DOHH2 (cell line): ENCODE measurements around the gene COL4A2.

Experiments used
- H3F3A ChIP-seq: fragments of 200-600 bp; sonication (generic), shearing (Covaris generic); 2 replicates; pipeline ENCODE4 v1.6.0; 2016; ENCODE audit warnings: antibody characterized with exemption, mild to moderate bottlenecking; ENCODE audit not compliant: control insufficient read depth, insufficient read depth
- H3K27ac ChIP-seq: fragments of 200-600 bp; sonication (generic); 2 replicates; pipeline ENCODE4 v1.5.1; 2014; ENCODE audit warnings: low read depth, mild to moderate bottlenecking, low read length, moderate library complexity
- H3K27me3 ChIP-seq: fragments of 200-600 bp; sonication (generic); 2 replicates; pipeline ENCODE4 v1.6.1; 2014; ENCODE audit warnings: mild to moderate bottlenecking, low read length, mixed read lengths; ENCODE audit not compliant: control insufficient read depth
- H3K36me3 ChIP-seq: fragments of 200-600 bp; sonication (generic); 2 replicates; pipeline ENCODE4 v1.6.1; 2014; ENCODE audit warnings: mild to moderate bottlenecking, low read length, moderate library complexity, mixed read lengths; ENCODE audit not compliant: control insufficient read depth
- H3K4me1 ChIP-seq: fragments of 200-600 bp; sonication (generic); 2 replicates; pipeline ENCODE4 v1.6.1; 2014; ENCODE audit warnings: mild to moderate bottlenecking, low read length, mixed read lengths; ENCODE audit not compliant: control insufficient read depth
- H3K4me2 ChIP-seq: fragments of 200-600 bp; sonication (generic); 2 replicates; pipeline ENCODE4 v1.6.0; 2014; ENCODE audit warnings: mild to moderate bottlenecking, low read length, moderate library complexity
- H3K4me3 ChIP-seq: fragments of 200-600 bp; sonication (generic); 2 replicates; pipeline ENCODE4 v1.5.1; 2014; ENCODE audit warnings: mild to moderate bottlenecking, low read length, mixed read lengths
- H3K79me2 ChIP-seq: fragments of 200-600 bp; sonication (generic); 2 replicates; pipeline ENCODE4 v1.6.1; 2014; ENCODE audit warnings: mild to moderate bottlenecking, low read length, mixed read lengths; ENCODE audit not compliant: control insufficient read depth
- H3K9me2 ChIP-seq: fragments of 200-600 bp; sonication (generic); replicated peaks from 2 replicates; pipeline ENCODE4 v1.6.1; 2014; ENCODE audit warnings: mild to moderate bottlenecking, low read length, mixed read lengths; ENCODE audit not compliant: control insufficient read depth
- H3K9me3 ChIP-seq: fragments of 200-600 bp; sonication (generic); 2 replicates; pipeline ENCODE4 v1.6.1; 2014; ENCODE audit warnings: antibody characterized with exemption, low read length, mixed read lengths; ENCODE audit not compliant: control insufficient read depth, insufficient read depth
- H4K20me1 ChIP-seq: fragments of 200-600 bp; sonication (generic); 2 replicates; pipeline ENCODE4 v1.6.0; 2014; ENCODE audit warnings: low read depth, mild to moderate bottlenecking, antibody characterized with exemption, low read length, moderate library complexity; ENCODE audit not compliant: control insufficient read depth, insufficient read depth
- EZH2phosphoT487 ChIP-seq: fragments of 200-600 bp; sonication (generic); IDR thresholded peaks from 2 replicates; pipeline ENCODE4 v1.6.1; 2017; ENCODE audit warnings: borderline replicate concordance, mild to moderate bottlenecking, antibody characterized with exemption, low read length, moderate library complexity, mixed read lengths
- TF ChIP-seq, protein P1 (sequence below): fragments of 200-600 bp; sonication (generic); IDR thresholded peaks from one replicate; pipeline ENCODE4 v1.5.1; 2014; ENCODE audit warnings: antibody characterized with exemption, mild to moderate bottlenecking, low read depth, low read length; ENCODE audit not compliant: poor library complexity, severe bottlenecking

The COL4A2 gene

DNA sequence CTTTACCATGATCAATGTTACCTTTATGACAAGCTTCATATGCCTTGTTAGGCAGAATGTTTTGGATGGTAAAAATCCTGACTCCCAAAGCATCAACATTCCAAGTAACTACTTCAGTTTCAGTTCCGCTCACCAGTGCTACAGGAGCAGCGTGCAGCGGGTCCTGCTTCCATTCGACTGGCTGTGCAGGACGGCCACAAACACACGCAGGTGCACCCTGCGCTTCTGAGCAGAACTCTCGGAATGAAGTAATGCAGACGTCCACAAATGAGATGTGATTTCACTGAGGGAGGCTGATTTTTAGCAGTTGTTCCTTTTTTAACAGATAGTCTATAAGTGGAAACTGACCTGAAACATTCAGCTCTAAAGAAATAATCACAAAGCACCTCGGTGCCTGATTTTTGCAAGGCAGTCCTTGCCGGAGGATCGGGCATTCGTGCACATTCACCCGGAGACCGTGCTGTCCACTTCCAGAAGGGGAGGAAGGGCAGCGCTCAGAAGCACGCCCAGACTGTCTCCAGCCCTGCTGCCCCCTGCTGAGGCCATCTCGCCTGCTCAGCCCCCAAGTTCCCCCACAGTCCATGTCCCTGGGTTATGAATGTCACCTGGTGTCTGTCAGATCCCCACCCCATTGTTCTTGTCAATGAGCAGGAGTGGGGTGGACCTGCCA lies 168.6 kb downstream of the COL4A2 start:
- Histone ChIP-seq H3K27ac (peak overlapping the region; percentile 70), H3K36me3 (no peaks in the 10 kb centered on the region), H4K20me1 (no peaks in the 10 kb centered on the region), H3F3A (peaks cover 3% of the 10 kb centered on the region; the same call in 1 of the 2 replicates), H3K4me1 (peaks cover 66% of the 10 kb centered on the region), H3K9me3 (no peaks in the 10 kb centered on the region), H3K9me2 (no peaks in the 10 kb centered on the region), H3K27me3 (peaks cover 3% of the 10 kb centered on the region; the same call in 1 of the 2 replicates), H3K79me2 (no peaks in the 10 kb centered on the region), H3K4me3 (peak overlapping the region; percentile 68), H3K4me2 (peak overlapping the region; percentile 77)
- TF ChIP-seq EZH2phosphoT487: no peak
- TF ChIP-seq, protein P1, sequence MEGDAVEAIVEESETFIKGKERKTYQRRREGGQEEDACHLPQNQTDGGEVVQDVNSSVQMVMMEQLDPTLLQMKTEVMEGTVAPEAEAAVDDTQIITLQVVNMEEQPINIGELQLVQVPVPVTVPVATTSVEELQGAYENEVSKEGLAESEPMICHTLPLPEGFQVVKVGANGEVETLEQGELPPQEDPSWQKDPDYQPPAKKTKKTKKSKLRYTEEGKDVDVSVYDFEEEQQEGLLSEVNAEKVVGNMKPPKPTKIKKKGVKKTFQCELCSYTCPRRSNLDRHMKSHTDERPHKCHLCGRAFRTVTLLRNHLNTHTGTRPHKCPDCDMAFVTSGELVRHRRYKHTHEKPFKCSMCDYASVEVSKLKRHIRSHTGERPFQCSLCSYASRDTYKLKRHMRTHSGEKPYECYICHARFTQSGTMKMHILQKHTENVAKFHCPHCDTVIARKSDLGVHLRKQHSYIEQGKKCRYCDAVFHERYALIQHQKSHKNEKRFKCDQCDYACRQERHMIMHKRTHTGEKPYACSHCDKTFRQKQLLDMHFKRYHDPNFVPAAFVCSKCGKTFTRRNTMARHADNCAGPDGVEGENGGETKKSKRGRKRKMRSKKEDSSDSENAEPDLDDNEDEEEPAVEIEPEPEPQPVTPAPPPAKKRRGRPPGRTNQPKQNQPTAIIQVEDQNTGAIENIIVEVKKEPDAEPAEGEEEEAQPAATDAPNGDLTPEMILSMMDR: no peak

DNA sequence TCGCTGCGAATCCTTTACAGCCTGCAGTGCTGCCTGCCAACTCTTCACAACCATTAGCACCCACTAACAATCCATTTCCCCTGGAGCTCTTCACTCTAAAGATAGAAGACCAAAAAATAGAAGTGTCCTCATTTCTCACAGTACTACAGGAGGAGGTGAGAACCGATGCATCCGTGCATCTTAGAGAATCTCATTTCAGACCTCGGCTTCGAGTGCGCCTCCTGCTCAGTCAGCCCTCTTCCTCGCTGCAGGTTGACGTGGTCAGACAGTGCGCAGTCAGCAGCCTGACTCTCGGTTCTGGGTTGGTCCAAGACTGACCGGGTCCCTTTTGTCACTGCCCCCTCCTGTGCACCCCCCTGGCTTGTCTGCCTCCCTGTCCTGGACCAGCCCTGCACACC lies 169.1 kb downstream of the COL4A2 start:
- Histone ChIP-seq H3K4me1 (peaks cover 61% of the 10 kb centered on the region), H3K4me3 (peak overlapping the region; percentile 68), H3K79me2 (no peaks in the 10 kb centered on the region), H3K36me3 (no peaks in the 10 kb centered on the region), H4K20me1 (no peaks in the 10 kb centered on the region), H3K9me2 (no peaks in the 10 kb centered on the region), H3F3A (peaks cover 3% of the 10 kb centered on the region; the same call in 1 of the 2 replicates), H3K4me2 (peak overlapping the region; percentile 77), H3K27ac (peak overlapping the region; percentile 70), H3K27me3 (peaks cover 3% of the 10 kb centered on the region; the same call in 1 of the 2 replicates), H3K9me3 (no peaks in the 10 kb centered on the region)
- TF ChIP-seq, protein P1: no peak
- TF ChIP-seq EZH2phosphoT487: no peak

DNA sequence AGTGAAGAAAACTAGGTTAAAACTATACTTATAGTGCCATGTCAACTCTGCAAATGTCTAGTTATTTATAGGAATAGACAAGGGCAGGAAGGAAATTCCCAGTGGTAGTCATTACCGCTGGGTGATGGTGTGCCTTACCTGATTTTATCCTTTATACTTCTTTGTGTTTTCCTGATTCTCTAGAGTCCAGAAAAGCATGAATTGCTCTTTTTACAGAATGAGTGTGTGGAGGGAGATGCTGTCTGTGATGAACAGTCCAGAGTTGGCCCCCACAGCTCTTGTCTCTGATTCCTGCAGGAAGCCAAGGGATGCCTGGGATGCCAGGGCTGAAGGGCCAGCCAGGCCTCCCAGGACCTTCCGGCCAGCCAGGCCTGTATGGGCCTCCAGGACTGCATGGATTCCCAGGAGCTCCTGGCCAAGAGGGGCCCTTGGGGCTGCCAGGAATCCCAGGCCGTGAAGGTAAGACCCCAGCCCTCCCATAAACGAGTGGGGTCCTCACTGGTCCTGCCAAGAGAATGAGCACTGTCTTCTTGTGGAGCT lies 170.7 kb downstream of the COL4A2 start:
- H3K9me3 ChIP-seq: no peaks in the 10 kb centered on the region
- H3K4me2 ChIP-seq: no peak overlapping the region
- H3K79me2 ChIP-seq: no peaks in the 10 kb centered on the region
- peaks cover 46% of the 10 kb centered on the region for H3K4me1 ChIP-seq
- no peaks in the 10 kb centered on the region for H3K9me2 ChIP-seq
- H3K27ac ChIP-seq: no peak overlapping the region
- no peaks in the 10 kb centered on the region for H3K36me3 ChIP-seq
- no peak overlapping the region for H3K4me3 ChIP-seq
- H4K20me1 ChIP-seq: no peaks in the 10 kb centered on the region
- peaks cover 3% of the 10 kb centered on the region; the same call in 1 of the 2 replicates for H3K27me3 ChIP-seq
- peaks cover 3% of the 10 kb centered on the region; the same call in 1 of the 2 replicates for H3F3A ChIP-seq
- TF ChIP-seq EZH2phosphoT487: no peak
- TF ChIP-seq, protein P1: no peak
